Inflammatory macrophage treated with lipopolysaccharide for 1 hour (primary cell): ENCODE data around the gene FBXO31.
"Not testable (repeated sequence)": the region's sequence is repeated elsewhere in the genome, so short reads cannot be mapped to it uniquely, and the experiment has no call there.

Experiments
- DNase-seq, 2 donors: peaks; one replicate each; pipeline ENCODE4 v3.0.0-alpha.2; 2020 to 2022

FBXO31 gene

GRCh38 chr16:87339724-87340105 lies 43.9 kb downstream of the FBXO31 start:
- DNase-seq: not testable (repeated sequence)

- DNase-seq: no peak
Measured at GRCh38 chr16:87339086-87339723, 44.4 kb downstream of the FBXO31 start.

- no peak for DNase-seq
Measured at GRCh38 chr16:87338155-87338765, 45.3 kb downstream of the FBXO31 start.

GRCh38 chr16:87337262-87337771 lies 46.3 kb downstream of the FBXO31 start:
- DNase-seq: no peak

- DNase-seq: no peak
Measured at GRCh38 chr16:87336434-87337240, 46.9 kb downstream of the FBXO31 start.

- no peak for DNase-seq
Measured at GRCh38 chr16:87335625-87336433, 47.7 kb downstream of the FBXO31 start.

- DNase-seq: no peak
Measured at GRCh38 chr16:87334651-87335624, 48.6 kb downstream of the FBXO31 start.

- no peak for DNase-seq
Measured at GRCh38 chr16:87333581-87334331, 49.8 kb downstream of the FBXO31 start.

GRCh38 chr16:87333101-87333500 lies 50.5 kb downstream of the FBXO31 start:
- no peak for DNase-seq

- no peak for DNase-seq
Measured at GRCh38 chr16:87332150-87332549, 51.4 kb downstream of the FBXO31 start.

- DNase-seq: no peak
Measured at GRCh38 chr16:87331241-87331801, 52.3 kb downstream of the FBXO31 start.

GRCh38 chr16:87330646-87331045 lies 52.9 kb downstream of the FBXO31 start:
- DNase-seq: no peak

- DNase-seq: no peak
Measured at GRCh38 chr16:87330257-87330624, 53.3 kb downstream of the FBXO31 start.

GRCh38 chr16:87329436-87330256 lies 53.9 kb downstream of the FBXO31 start:
- no peak for DNase-seq

- no peak for DNase-seq
Measured at GRCh38 chr16:87328846-87329245, 54.7 kb downstream of the FBXO31 start.

- no peak for DNase-seq
Measured at GRCh38 chr16:87327798-87328495, 55.6 kb downstream of the FBXO31 start.

- no peak for DNase-seq
Measured at GRCh38 chr16:87326151-87326571, 57.4 kb downstream of the FBXO31 start.

- no peak for DNase-seq
Measured at GRCh38 chr16:87325423-87325858, 58.1 kb downstream of the FBXO31 start.
